Type B pancreatic cell (in vitro differentiated cells): Measurements from ENCODE around the gene BRD1. TPM values are rescaled to one million over a fixed set of nuclear protein-coding genes. Genes with fewer than 3 reads are reported as not detected.
A peak's percentile ranks its signal among the peaks of the same experiment; 100 is the strongest.

Experiments
- DNase-seq: peaks from one replicate; pipeline ENCODE4 v3.0.0; 2021; ENCODE audit warnings: mixed read lengths; ENCODE audit not compliant: unreplicated experiment; ENCODE audit errors: extremely low spot score
- H3K27ac Mint-ChIP-seq: 2 replicates; pipeline ENCODE4 v1.8.0; 2021; ENCODE audit warnings: mild to moderate bottlenecking, mixed read lengths
- H3K27me3 Mint-ChIP-seq: 2 replicates; pipeline ENCODE4 v1.8.0; 2021; ENCODE audit warnings: mixed read lengths
- H3K36me3 Mint-ChIP-seq: 2 replicates; pipeline ENCODE4 v1.8.0; 2021; ENCODE audit warnings: mixed read lengths
- H3K4me1 Mint-ChIP-seq: one replicate; pipeline ENCODE4 v1.8.0; 2021; ENCODE audit warnings: mixed read lengths; ENCODE audit not compliant: unreplicated experiment
- H3K4me3 Mint-ChIP-seq: 2 replicates; pipeline ENCODE4 v1.8.0; 2021; ENCODE audit warnings: mild to moderate bottlenecking, mixed read lengths
- H3K9me3 Mint-ChIP-seq: 2 replicates; pipeline ENCODE4 v1.8.0; 2021; ENCODE audit warnings: mixed read lengths
- total RNA-seq: library from RNA; stranded (reverse); gene quantifications from 2 replicates; pipeline ENCODE4 v1.2.1, GENCODE V29; 2021; ENCODE audit warnings: low replicate concordance
- TF ChIP-seq, protein P1 (sequence below): fragments of 200-600 bp; sonication (generic); conservative IDR thresholded peaks from 2 replicates; pipeline ENCODE4 v1.5.0; 2021; ENCODE audit warnings: antibody characterized with exemption, mild to moderate bottlenecking

The BRD1 gene
- total RNA-seq, 1 donor from 2014 or later = 53.0 TPM

DNA sequence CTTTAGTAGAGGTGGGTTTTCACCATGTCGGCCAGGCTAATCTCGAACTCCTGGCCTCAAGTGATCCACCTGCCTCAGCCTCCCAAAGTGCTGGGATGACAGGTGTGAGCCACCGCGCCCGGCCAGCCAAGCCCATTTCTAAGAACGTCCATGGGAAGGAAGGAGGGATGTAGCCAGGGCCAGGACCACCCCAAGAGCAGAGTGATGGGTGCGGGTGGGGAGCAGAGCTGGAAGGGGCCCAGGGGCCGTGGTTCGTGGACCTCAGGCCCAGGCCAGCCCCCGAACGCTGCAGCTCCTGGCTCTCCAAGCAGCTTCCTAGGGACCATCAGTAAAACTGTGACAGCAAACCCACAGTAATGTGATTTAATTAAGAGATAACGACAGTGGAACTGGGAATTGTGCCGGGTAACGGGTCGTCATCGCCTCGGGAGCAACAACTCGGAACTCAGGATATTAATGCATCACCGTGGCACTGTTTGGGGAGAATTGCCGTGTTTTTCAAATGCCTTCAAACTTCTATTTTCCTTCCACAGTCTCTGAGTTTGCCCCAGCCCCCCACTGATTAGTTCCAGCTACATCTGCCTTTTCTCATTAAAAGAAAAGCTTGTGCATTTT, 74.3 kb downstream of the BRD1 start:
- Mint-ChIP-seq H3K36me3 (no peaks in the 10 kb centered on the region), H3K9me3 (no peaks in the 10 kb centered on the region), H3K4me3 (no peak overlapping the region), H3K27ac (no peak overlapping the region), H3K27me3 (peaks cover 3% of the 10 kb centered on the region), H3K4me1 (no peaks in the 10 kb centered on the region)
- TF ChIP-seq, protein P1, sequence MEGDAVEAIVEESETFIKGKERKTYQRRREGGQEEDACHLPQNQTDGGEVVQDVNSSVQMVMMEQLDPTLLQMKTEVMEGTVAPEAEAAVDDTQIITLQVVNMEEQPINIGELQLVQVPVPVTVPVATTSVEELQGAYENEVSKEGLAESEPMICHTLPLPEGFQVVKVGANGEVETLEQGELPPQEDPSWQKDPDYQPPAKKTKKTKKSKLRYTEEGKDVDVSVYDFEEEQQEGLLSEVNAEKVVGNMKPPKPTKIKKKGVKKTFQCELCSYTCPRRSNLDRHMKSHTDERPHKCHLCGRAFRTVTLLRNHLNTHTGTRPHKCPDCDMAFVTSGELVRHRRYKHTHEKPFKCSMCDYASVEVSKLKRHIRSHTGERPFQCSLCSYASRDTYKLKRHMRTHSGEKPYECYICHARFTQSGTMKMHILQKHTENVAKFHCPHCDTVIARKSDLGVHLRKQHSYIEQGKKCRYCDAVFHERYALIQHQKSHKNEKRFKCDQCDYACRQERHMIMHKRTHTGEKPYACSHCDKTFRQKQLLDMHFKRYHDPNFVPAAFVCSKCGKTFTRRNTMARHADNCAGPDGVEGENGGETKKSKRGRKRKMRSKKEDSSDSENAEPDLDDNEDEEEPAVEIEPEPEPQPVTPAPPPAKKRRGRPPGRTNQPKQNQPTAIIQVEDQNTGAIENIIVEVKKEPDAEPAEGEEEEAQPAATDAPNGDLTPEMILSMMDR = no peak
- no peak for DNase-seq

DNA sequence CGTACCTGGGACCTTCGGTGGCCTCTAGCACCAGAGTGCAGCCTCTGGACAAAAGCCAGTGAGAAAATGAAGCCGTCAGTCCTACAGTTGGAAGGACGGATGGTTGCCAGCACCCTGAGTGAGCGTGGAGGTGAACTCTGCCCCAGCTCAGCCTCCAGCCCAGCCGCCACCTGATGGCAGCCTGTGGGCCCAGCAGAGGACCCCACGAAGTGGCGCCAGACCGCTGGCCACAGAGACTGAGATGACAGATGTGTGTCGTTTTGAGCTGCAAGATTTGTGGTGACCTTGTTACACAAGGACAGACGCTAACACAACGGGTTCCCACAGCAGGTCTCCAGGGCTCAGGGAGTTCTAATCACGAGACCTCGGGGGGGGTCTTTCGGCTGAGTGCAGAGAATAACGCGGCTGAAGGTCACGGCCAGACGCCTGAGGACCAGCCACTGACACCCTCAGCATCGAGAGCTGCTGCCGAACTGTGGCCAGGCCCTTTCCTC, 75.0 kb downstream of the BRD1 start:
- Mint-ChIP-seq H3K36me3 (no peaks in the 10 kb centered on the region), H3K4me3 (no peak overlapping the region), H3K27ac (no peak overlapping the region), H3K27me3 (peaks cover 3% of the 10 kb centered on the region), H3K4me1 (no peaks in the 10 kb centered on the region), H3K9me3 (no peaks in the 10 kb centered on the region)
- TF ChIP-seq, protein P1 = no peak
- no peak for DNase-seq

DNA sequence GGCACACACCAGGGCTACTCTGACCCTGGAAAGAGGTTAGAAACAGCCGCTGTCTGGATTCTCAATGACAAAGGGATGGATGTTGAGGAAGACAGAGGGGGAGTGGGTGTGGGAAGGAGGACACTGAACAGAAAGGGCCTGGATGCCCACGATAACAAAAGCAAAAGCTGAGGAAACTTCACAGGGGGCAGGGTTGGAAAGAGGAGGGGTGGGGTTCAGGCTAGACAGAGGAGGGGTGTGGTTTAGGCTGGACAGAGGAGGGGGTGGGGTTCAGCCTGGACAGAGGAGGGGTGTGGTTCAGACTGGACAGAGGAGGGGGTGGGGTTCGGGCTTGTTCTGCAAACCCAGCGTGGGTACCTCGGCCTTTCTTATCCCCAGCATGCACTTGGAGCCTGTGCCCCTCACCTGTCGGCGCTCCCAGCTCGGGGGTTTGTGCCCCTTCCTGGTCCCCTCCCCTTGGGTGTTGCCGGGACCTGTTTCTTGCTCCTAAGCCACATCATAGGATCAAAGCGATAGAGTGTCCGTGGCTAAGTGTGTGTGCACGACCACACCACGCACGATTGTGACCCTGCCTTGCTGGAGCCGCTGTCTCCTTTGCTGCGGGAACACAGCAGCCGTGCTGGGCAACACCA, 75.6 kb downstream of the BRD1 start:
- H3K27ac Mint-ChIP-seq = no peak overlapping the region
- peak; percentile 67 for DNase-seq
- no peaks in the 10 kb centered on the region for H3K4me1 Mint-ChIP-seq
- H3K27me3 Mint-ChIP-seq = no peaks in the 10 kb centered on the region
- no peak overlapping the region for H3K4me3 Mint-ChIP-seq
- TF ChIP-seq, protein P1 = no peak
- H3K36me3 Mint-ChIP-seq = no peaks in the 10 kb centered on the region
- no peaks in the 10 kb centered on the region for H3K9me3 Mint-ChIP-seq

DNA sequence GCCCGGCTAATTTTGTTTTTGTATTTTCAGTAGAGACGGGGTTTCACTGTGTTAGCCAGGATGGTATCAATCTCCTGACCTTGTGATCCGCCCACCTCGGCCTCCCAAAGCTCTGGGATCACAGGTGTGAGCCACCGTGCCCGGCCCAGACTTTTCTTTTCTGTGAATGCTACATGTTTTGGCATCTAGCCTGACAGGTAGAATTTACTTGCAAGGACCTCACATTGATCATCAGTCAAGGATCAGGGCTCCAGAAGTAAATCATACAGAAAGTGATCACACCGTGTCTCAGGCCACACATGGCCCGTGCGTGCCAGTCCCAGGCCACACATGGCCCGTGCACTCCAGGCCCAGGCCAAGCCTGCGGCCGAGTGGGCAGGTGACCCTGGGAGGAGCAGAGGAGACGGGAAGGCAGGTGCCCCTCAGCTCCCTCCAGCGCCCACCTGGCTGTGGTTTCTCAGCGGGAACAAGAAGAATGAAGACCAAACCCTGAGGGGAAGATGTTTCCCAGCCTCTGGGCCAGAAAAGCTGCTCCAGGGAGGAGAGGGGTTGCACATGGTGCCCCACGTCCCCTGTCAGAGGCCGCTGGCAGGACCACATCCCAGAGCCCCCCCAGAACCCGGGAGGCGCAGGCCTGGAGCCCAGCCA, 76.2 kb downstream of the BRD1 start:
- H3K27me3 Mint-ChIP-seq = no peaks in the 10 kb centered on the region
- no peaks in the 10 kb centered on the region for H3K4me1 Mint-ChIP-seq
- TF ChIP-seq, protein P1 = no peak
- no peaks in the 10 kb centered on the region for H3K36me3 Mint-ChIP-seq
- no peak overlapping the region for H3K27ac Mint-ChIP-seq
- H3K9me3 Mint-ChIP-seq = peaks cover 3% of the 10 kb centered on the region
- H3K4me3 Mint-ChIP-seq = no peak overlapping the region
- DNase-seq = peak; percentile 60

DNA sequence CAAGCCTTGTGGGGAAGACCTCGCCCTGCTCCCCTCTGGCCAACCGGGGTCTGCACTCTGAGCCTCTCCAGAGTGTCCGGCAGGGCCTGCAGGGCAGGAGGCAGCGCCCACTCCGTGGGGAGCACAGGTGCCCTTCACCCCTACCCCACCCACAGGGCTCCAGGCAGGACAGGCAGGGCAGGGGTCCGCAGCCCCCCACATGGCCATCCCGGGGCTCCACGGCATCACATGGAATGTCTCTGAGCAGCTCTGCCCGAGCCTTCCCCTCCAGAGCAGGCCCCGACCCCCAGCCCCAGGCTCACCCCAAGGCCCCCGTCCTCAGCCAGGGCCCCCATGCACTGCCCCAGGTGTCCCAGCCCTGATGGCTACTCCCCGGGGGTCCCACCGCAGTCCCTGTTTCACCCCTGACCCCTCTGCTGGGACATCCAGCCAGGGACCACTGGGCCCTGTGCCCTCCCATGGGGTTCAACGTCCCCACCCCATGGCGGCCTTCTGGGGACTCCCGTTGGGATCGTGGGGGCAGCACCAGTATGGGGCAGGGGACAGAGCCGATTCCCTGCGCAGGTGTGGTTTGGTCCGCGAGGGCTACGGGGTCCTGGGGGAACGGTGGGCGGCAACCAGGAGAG, 77.7 kb downstream of the BRD1 start:
- H3K27me3 Mint-ChIP-seq = peaks cover 9% of the 10 kb centered on the region
- TF ChIP-seq, protein P1 = no peak
- no peak for DNase-seq
- no peak overlapping the region for H3K27ac Mint-ChIP-seq
- no peaks in the 10 kb centered on the region for H3K36me3 Mint-ChIP-seq
- H3K9me3 Mint-ChIP-seq = peaks cover 13% of the 10 kb centered on the region
- no peaks in the 10 kb centered on the region for H3K4me1 Mint-ChIP-seq
- H3K4me3 Mint-ChIP-seq = no peak overlapping the region
